Hair follicle dermal papilla cell (primary cell): ENCODE results near the gene CIC. TPM values are rescaled to one million over a fixed set of nuclear protein-coding genes. Genes with fewer than 3 reads are reported as not detected.

Source experiments
- total RNA-seq: library from RNA; depleted of rRNA; stranded (reverse); fragments of >200 nt; gene quantifications from 2 replicates; pipeline ENCODE4 v1.2.3, GENCODE V29; 2012

Gene CIC
- 47.1 and 48.7 TPM in 2 replicates for total RNA-seq

DNA sequence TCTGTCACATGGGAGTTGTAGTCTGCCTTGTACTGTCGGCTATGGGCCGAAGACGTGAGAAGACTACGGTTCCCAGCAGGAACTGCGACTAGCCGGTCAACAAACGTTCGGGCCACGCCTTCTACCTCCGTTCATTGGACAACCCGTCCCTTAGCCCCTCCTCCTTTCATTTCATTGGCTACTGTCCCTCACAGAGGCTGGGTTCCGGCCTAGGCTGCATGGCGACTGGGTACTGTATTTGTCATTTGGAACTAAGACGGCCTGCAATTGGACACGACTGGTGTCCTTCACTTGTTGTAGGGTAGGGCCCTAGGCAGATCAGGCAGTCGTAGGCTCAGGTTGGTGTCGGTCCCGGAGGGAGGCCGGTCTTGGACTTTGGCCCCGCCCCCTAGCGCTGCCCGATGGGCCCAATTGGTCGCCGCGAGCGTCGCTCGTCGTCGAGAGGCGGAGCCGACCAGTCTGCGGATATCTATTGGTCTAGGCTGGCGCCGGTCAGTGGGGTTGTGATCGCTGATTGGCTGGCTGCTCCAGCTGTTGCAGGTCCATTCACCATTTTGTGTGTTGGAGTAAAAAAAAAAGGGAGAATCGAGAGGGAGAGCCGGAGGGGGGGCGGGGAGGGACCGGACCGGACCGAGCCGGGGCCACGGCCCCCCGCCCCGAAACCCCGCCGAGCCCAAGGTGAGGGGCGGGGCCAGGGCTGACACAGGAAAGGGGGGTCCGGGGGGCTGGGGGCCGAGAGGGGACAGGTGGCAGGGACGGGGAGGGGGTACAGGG, at the start of gene CIC:
TSS of gene CIC (plus strand) at position 549 of the 774 bp plus-strand sequence. CDS start 2,532 bp downstream, outside the sequence.

DNA sequence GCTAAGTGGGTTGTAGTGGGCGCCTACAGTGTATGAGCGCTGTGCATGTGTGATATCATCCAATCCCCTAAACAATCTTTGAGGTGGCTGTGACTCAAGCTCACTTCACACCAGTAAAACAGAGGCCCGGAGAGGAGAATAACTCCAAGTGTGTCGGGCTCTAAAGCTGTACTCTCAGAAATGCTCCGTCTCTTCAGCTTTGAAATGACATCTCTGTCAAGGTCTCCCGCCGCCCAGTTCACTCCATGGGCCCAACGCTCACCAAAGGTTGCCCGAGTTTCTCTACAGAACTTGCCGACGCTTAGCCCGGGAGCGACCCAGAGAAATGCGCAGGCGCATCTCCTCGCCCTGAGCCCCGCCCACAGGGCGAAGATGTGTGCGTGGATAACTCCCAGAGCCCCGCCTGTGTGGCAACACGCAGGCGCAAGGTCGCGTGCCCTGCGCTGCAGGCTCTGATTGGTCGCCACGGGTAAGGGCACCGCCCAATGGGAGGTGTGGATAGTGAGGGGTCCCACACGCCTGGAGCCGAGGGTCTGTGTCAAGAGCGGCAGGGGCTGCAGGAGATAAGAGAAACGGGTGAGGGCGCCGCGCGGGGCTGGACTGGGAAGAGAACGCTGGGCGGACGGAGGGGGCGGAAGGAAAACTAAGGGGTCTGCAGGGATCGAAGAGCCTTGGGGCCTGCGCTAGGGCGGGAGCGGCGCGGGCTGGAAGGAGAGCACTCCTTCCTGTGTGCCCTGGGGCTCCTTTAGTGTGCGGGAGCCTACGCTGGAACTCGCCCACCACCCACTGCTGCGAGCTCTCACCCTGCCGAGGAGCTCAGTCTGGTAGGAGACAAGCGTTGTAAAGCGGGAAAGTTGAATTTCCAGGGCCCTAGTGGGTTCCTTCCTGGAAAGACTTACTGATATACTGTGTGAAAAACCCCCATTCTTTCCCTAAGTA, 49.0 kb upstream of the CIC start, which contains the start of gene ZNF526:
TSS of gene ZNF526 (plus strand) at position 501 of the 939 bp plus-strand sequence. CDS start 4,092 bp downstream, outside the sequence.

DNA sequence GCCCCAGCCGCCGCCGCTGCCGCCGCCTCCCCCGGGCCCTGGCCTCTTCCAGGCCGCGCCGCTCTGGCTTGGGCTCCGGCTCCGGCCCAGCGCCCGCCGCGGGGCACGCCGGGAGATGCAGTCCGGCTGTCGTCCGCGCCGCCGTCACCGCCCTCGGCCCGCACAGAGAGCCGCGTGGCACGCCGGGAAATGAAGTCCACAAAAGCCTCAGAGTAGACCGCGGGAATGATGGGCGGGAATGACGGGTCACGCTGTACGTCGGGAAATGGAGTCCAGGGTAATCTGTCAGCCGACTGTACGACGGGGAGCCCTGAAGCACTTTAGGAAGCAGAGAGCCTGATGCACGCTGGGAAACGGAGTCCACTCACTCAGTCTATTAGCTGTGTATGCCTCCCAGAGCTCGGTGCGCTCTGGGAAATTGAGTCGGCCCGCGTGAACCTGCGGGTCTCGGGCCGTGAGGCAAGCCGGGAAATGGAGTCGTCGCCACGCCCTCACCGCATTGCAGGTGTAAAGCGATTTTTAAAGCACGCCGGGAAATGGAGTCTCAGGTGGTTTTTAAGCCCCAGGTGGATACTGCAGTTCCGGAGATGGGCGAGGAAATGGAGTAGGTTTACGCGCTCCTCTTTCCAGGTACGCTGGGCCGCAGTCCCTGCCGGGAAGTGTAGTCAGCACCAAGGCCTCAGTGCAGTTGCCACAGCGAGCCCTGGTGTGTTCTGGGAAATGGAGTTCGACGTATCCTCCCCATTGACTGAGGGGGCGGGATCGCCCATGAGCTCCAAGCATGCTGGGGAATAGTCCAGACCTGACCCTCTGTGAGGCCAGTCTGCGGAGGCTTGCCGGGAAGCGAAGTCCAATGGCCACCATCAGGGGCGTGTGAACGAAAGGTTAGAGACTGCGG, 26.3 kb upstream of the CIC start, which contains the start of gene GSK3A:
TSS of gene GSK3A (minus strand) at position 91 of the 898 bp plus-strand sequence. CDS start 137 bp downstream, outside the sequence.

DNA sequence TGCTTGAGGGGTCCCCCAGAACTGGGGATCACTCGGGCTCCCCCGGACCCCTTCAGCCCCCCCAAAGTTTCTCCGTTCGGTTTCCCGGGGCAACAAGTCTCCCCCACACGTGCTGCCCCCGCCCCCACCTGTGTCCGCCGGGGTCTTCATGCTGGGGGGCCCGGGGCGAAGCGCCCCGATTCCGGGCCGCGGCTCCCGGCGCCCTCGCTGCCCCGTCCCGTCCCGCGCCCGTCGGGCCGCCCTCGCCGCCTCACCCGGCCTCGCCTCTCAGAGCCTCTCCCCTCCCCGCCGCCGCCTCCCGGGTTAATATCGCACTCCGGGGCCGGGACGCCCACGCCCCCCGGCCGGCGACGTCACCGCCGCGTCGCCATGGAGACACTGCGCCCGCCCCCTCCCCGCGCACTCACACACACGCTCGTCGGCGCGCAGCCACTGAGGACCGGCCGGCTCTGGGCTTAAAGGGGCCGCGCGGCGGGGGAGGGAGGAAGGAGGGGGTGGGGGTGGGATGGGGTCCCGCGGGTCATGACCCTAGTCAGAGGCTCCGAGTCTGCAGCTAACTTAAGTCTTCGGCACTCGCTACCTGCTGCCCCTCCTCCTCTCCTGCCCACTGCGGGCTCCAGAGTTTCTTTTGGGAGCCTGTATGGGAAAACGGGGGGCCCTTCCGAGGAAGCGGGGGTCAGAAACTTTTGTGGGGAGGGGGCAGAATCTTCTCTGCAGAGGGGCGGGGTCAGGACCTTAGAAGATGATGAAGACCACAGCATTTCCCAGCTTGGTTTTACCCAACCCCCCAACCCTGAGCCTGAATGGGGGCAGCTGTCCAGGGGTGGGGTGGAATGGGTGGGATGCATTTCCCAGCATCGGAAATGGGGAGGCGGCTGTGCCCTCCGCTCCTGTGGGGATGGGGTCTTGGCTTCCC, 13.9 kb upstream of the CIC start, which contains the start of gene ERF:
TSS of gene ERF (minus strand) at position 279 of the 916 bp plus-strand sequence. CDS start at position 150, 129 bp downstream.

DNA sequence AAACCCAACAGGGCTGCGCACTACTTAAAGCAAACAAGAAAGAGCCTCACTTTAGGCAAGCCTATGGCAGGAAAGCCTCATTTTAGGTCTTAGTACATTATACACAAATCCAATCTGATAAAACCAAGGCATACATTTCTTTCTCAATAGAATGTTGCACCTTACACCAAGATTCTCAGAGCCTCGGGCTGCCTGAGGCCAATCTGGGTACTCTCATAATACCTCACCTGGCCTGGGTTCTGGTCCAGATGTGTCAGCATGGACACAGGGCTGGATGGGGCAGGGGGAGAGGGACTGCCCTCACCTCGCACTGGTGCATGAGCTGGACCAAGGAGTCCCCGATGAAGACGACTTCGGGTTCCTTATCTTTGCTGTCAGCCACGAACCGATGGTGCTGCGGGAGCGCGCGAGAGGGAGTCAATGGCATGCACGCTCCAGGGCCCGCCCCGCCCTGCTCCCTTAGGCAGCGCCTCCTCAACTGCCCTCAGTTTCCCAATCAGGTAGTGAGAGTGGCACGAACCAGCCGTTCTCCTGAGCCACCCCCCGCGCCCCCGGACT, 32.7 kb downstream of the CIC start, which contains the start of gene PRR19:
TSS of gene PRR19 (plus strand) at position 487 of the 558 bp plus-strand sequence. CDS start 7,453 bp downstream, outside the sequence.

DNA sequence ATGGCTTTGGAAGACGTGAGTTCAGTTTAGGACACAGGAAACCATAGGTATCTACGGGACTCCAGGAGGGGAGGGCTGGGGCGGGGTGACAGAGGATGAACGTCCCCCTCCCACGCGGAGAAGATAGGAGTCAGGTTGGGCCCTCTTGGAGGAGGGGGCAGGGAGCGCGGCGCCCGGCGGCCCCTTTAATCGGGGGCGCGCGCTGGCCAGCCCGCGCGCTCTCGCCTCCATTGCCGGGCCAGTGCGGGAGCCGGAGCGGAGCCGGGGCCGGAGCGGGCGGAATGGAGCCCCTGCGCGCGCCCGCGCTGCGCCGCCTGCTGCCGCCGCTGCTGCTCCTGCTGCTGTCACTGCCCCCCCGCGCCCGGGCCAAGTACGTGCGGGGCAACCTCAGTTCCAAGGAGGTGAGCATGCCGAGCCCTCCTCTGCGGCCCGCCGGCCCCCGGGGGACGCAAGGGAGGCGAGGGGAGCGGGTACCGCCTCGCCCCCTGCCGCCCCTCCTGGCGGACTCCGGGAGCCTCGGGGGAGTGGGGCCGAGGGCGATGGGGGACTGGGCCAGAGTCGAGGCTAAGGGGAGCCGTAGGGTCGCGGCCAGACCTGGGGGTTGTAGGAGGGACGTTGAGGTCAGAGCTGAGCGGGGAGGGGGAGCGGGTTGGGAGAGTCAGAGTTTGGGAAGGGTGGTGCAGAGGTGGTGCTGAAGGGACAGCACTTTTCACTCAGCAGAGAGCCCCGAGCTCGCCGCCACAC, 44.2 kb downstream of the CIC start, which contains the start of gene TMEM145:
TSS of gene TMEM145 (plus strand) at position 214 of the 744 bp plus-strand sequence. CDS start at position 282, 68 bp downstream.

DNA sequence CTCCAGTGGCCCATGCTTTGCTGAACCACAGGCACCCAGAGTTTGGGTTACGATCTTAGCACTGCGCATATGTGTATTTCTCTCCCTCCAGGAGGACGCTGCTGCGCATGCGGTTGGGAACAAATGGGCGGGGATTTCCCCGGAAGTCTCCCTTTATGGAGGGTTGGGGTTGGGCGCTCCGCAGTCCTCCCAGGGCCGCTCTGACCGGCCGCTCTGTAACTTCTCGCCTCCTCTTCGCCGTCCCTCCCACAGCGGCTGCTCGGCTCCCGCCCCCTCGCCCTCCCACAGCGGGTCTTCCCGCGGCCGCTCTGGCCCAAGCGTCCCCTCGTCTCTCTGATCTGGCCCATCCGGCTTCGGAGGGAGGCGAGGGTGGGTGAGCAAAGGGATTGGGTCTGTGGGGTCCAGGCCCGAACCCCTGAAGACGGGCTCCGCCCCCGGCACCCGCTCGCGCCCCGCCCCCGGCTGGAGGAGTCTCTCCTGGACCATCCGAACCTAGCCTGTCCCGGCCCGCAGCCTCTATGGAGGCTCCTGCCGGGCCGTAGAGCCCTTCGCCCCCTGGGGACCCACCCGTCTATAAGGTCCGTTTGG, 56.4 kb downstream of the CIC start, which contains the start of gene MEGF8:
TSS of gene MEGF8 (plus strand) at position 328 of the 588 bp plus-strand sequence. CDS start 609 bp downstream, outside the sequence.

Other genes starting within 250 kb of the CIC start
- 0.12 and 0.32 TPM in 2 replicates for gene GRIK5, start 199.0 kb upstream of the CIC start, total RNA-seq
- gene ZNF574, start 193.1 kb upstream of the CIC start, total RNA-seq = 28.2 and 28.4 TPM in 2 replicates
- gene POU2F2, start 136.8 kb upstream of the CIC start, total RNA-seq = 2.9 and 5.3 TPM in 2 replicates
- gene DEDD2, start 51.6 kb upstream of the CIC start, total RNA-seq = 18.0 and 19.6 TPM in 2 replicates
- gene ZNF526, start 48.9 kb upstream of the CIC start, total RNA-seq = 24.8 and 27.3 TPM in 2 replicates
- 19.6 and 20.6 TPM in 2 replicates for gene GSK3A, start 26.6 kb upstream of the CIC start, total RNA-seq
- gene ERF, start 14.1 kb upstream of the CIC start, total RNA-seq = 43.0 and 52.0 TPM in 2 replicates
- gene PRR19, start 32.9 kb downstream of the CIC start, total RNA-seq = 0.32 and 0.49 TPM in 2 replicates
- 18.3 and 25.0 TPM in 2 replicates for gene PAFAH1B3, start 33.4 kb downstream of the CIC start, total RNA-seq
- 0.12 TPM in 1 of 2 replicates, not detected in the other for gene TMEM145, start 44.1 kb downstream of the CIC start, total RNA-seq
- gene MEGF8, start 56.4 kb downstream of the CIC start, total RNA-seq = 25.3 and 35.7 TPM in 2 replicates
- not detected in 2 replicates for gene CNFN, start 121.0 kb downstream of the CIC start, total RNA-seq
- 3.1 and 3.3 TPM in 2 replicates for gene LIPE, start 158.1 kb downstream of the CIC start, total RNA-seq
- gene CXCL17, start 173.7 kb downstream of the CIC start, total RNA-seq = not detected in 2 replicates